SKM-1 treated with dmso at 0.1 percent for 144 hours (cell line): ENCODE results near the gene KRTAP17-1.
"Not testable (repeated sequence)": the region's sequence is repeated elsewhere in the genome, so short reads cannot be mapped to it uniquely, and the experiment has no call there.

Experiments used
- DNase-seq: peaks from one replicate; lab custom pipeline; 2025; ENCODE audit not compliant: unreplicated experiment; lab: John Stamatoyannopoulos, UW

The KRTAP17-1 gene

DNA sequence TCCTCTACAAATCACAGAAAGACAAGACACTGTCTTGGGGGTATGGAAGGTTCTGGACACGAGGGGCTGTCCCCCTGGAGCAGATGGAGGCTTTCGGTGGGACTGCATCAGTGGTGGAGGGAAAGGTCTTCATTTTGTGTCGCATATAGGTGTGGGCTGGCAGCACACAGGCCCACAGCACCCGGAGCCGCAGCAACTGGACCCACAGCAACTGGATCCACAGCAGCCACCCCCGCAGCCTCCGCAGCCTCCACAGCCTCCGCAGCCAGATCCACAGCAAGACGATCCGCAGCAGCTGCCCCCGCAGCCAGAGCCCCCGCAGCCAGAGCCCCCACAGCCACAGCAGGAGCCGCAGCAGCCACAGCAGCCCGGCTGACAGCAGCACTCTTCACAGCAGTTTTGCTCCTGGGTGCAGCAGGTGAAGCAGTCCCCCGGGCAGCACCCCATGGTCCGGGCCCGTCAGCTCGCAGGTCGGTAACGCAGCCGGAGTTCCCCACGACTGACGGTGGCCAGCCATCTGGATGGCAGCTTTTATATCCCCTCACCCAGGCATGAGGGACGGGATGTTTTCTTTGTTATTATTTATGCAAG, at the start of gene KRTAP17-1:
Gene KRTAP17-1 (minus strand): TSS at position 507 of the 591 bp plus-strand sequence. CDS start 60 bp downstream, at position 447.
- no peak for DNase-seq

DNA sequence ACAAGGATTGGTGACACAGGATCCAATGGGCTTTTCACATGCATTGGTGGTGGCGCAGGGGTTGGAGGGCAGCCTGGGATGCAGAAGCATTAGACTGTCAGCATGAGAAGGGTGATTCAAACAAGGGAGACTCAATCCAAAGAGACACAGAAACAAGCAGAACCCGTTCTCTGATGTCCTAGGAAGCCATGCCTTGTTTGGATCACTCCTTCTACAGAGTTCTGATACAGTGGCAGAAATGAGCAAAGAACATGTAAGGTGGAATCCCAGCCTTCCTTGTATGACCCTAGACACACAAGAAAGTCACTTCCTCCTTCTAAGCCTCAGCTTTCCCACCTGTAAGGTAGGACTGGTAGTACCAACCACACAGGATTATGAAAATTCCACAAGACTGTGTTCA, 48.4 kb upstream of the KRTAP17-1 start:
- DNase-seq, result no peak

DNA sequence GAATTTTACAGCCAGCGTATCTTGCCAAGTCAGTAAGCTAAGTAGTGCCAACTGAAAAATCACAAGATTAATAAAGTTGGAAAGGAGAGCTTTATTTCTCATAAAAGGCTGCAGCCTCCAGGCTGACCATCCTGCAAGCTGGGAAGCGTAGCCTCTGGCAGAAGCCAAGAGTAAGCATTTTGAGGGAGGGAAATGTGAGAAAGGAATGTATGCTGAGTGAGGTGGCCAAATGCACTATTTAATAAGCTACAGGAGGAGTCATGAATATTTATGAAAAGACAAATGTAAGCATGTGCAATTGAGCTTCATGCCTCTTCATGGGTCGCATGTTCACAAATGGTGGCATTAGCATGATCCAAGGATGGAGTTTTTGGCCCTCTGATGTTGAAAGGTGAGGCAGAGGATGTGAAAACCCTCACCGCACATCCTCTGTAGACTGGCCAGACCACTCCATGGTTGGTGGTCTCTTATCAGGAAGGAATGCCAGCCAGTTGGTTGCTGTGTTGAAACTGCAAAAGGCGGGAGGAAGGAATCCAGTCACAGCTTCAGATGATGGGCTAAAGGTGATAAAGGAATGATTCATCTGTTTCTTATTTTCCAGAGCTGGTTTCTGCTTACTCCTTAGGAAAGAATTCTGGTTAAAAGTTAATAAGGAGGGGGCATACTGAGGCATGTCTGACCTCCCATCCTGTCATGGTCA, 44.9 kb upstream of the KRTAP17-1 start:
- no peak for DNase-seq

GRCh38 chr17:41354536-41354935, 39.0 kb upstream of the KRTAP17-1 start:
- peak; percentile 74 for DNase-seq

- DNase-seq, result no peak
Measured at GRCh38 chr17:41352597-41353366, 37.3 kb upstream of the KRTAP17-1 start.

DNA sequence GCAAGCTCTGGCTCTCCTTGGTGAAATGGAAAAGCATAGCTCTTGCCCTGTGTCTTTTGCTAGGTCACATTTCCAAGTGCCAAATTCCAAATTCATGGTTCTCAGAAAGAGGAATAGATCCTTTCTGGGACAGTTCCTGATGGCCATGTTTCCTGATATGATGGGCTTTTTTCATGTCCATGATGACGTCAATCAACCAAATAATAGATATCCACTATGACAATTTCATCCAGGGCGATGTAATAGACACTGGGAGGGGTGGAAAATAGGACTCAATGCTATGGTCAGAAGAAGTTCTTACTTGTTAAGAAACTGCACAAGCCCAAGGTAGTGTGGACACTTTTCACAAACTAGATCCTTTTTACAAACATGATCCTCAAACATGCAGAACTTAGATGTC, 35.7 kb upstream of the KRTAP17-1 start:
- DNase-seq, result no peak

- DNase-seq, result not testable (repeated sequence)
Measured at GRCh38 chr17:41350381-41350878, 34.9 kb upstream of the KRTAP17-1 start, which contains the start of gene KRT33A. KRT33A (minus strand) TSS chr17:41350828; CDS start chr17:41350767, 61 bp downstream.

DNA sequence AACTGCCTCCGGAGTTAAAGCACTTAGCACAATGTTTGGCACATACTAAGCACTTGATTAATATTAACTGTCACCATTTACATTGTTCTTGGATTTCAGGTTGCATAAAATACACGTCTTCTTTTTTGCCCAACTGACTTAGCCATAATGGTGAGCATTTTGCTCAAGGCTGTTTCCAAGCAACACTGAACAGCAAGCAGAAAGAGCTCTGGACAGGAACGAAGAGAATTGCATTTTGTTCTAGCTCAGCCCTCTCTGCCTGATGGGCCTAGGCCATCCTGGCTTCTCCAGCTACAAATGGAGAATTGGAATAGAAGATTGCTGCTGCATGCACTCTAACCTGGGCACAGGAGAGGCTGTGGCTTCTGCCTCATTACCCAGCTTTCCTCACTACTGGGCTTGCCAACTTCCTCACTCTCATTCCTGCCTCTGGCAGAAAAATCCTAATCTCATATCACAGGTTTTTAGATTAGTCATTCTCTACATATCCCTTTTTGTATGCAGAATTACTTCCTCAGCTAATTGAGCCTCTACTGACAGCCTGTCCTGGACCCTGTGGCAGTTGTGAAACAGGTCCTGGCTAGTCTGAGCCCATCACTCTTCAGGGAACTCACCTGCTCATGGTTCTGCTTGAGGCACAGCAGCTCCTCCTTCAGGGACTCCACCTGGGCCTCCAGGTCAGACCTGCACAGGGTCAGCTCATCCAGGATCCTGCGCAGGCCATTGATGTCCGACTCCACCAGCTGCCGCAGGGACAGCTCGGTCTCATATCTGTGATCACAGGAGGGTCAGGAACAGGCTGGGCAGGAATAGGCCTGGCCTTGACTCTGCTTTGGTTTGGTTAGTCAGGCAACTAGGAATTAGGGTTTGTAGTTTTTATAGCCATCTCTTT, 32.6 kb upstream of the KRTAP17-1 start:
- DNase-seq, result no peak

- not testable (repeated sequence) for DNase-seq
Measured at GRCh38 chr17:41346421-41346820, 30.9 kb upstream of the KRTAP17-1 start.

GRCh38 chr17:41345992-41346391, 30.5 kb upstream of the KRTAP17-1 start:
- no peak for DNase-seq

DNA sequence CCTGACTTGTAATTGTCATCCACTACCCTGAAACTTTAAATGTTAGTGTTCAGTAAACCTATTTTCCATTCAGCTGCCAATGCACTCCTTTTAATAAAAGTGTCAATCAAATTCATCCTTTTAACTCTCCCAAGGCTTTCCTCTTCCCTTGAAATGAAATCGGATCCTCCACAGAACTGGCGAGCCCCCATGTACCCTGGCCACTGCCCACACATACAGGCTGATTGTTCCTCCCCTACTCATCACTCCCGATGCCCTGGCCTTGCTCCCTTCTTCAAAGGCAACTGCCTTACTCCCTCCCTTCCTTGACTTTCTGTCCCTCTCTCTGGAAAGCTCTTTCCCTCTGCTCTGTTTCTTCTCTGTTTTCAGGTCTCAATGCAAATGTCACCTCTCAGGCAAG, 27.5 kb upstream of the KRTAP17-1 start:
- no peak for DNase-seq

DNA sequence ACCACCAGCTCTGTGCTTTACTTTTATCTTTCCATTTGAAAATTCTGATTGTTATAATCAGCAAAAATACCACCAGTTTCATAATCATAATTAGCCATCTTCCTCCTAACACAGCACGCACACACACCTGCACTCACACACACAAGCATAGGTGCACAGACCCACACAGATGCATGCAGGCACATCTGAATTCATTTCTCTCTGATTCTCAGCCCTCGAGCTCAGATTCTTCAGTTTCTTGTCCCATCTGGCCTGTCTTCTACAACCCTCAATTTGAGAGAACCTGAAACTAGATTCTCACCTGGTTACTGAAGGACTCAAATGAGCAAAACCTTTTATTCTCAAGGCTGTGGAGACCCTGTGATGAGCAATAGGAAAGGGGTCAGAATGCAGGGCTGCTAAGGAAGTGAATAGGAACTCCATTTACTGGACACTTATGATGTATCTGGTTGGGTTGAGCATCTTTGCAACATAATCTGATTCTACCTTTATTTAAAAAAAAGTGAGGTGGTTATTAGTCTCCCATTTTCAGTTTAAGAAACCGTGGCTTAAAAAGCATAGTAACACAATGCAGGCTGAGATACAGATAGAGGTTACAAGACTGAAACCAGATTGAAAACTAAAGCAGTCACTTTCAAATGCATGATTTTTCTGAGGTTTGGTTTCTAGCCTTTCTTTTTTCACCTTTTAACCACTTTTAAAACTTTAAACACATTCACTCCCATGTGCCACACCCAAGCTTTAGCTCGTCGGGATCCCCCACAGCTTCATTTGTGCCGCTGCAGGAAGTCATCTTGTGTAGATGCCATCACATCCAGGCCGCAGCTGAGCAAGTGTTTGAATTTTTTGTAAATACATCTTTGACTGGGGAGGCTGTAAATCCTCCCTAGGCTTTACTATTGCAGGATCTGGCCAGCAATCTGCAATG, 25.7 kb upstream of the KRTAP17-1 start:
- no peak for DNase-seq

GRCh38 chr17:41340494-41340893, 25.0 kb upstream of the KRTAP17-1 start:
- DNase-seq, result no peak

- DNase-seq, result no peak
Measured at GRCh38 chr17:41339571-41340172, 24.2 kb upstream of the KRTAP17-1 start.

DNA sequence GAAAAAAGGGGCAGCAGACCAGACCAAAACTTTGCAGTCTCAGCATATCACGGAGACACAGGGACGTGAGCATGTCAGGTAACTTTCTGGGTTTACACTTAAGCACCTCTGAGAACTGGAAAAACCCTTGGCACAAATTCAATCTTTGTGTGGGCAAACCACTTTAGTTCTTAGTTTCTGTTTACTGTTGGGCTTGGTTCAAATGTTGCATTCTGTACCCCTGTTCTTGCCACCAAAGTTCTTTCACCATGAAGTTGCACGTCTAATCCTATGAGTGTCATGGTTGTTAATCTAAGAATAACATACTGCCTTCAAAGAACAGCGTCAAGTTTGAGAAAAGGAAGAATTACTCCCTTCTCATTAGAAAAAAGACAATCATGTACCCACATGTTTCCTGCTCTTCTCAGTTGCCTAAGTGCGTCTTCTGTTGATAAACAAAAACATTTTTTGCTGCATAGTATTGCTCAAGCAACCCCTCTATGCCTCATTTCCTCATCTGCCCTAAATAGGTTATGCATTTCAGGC, 23.5 kb upstream of the KRTAP17-1 start:
- DNase-seq, result no peak

GRCh38 chr17:41335747-41336146, 20.2 kb upstream of the KRTAP17-1 start:
- no peak for DNase-seq

- DNase-seq, result no peak
Measured at GRCh38 chr17:41334385-41335305, 19.1 kb upstream of the KRTAP17-1 start.

DNA sequence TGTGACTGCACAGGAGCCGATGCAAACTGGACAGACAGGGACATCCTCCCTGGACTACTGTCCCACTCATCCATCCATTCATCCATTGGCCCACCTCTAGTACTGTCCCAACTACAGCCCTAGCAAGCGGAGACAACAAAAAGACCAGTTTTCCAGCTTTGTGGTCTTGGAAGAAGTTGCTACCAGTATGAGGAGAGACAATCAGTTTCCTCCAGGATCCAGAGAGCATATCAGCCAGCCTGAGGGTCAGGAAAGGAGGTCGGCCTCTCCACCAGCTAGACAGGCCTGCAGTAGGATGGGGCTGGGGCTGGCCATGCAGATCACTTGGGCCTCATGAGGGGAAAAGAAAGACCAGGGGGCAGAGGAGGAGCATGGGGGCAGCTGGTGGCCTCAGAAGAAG, 18.3 kb upstream of the KRTAP17-1 start:
- no peak for DNase-seq
